Endothelial cell of umbilical vein (primary cell): ENCODE results near the gene PCGF3. TPM values are rescaled to one million over a fixed set of nuclear protein-coding genes. Genes with fewer than 3 reads are reported as not detected.

Source experiments
- BruUV-seq: library from RNA; stranded (reverse); fragments of 400-500 nt; replicated peaks from 2 replicates; lab custom pipeline; 2021; lab: Mats Ljungman, UMichigan
- CTCF ChIA-PET: fragments of 300-600, 350-600 bp; sonication (Branson Sonifier 250); formaldehyde crosslinking; loops from one replicate; lab custom pipeline; 2021; ENCODE audit warnings: antibody characterized with exemption, inconsistent platforms; lab: Charles Lee
- POLR2A ChIA-PET: fragments of 300-600, 350-600 bp; sonication (Branson Sonifier 250); formaldehyde crosslinking; loops from one replicate; lab custom pipeline; 2021; ENCODE audit warnings: antibody characterized with exemption, inconsistent platforms; lab: Charles Lee
- DNase-seq: peaks from one replicate; pipeline ENCODE4 v3.0.0-alpha.2; 2011; ENCODE audit warnings: low read depth, low spot score
- FAIRE-seq: peaks from 2 replicates; lab custom pipeline; 2011; peaks lifted over from hg19 to GRCh38; lab: Jason Lieb, UNC
- H2AFZ ChIP-seq: 2 replicates; pipeline ENCODE4 v1.6.0; 2012; ENCODE audit warnings: low read depth, low read length, control low read depth, inconsistent platforms
- H3K27ac ChIP-seq: 2 replicates; pipeline ENCODE4 v1.5.1; 2011; ENCODE audit warnings: low read depth, mild to moderate bottlenecking, control low read depth, low read length, moderate library complexity; ENCODE audit not compliant: insufficient read depth
- H3K27me3 ChIP-seq, 2 experiments: 2 replicates each; pipeline versions ENCODE4 v1.6.0 to v1.6.1; 2011; ENCODE audit warnings: low read length in 2 of 2, mixed read lengths in 1 of 2; ENCODE audit not compliant: control insufficient read depth in 2 of 2, insufficient read depth in 2 of 2
- H3K36me3 ChIP-seq, 2 experiments: 2 replicates in 1 of 2; 3 replicates in 1 of 2; pipeline ENCODE4 v1.5.1; 2011; ENCODE audit warnings: low read length in 2 of 2, mild to moderate bottlenecking in 1 of 2, moderate library complexity in 1 of 2; ENCODE audit not compliant: control insufficient read depth in 2 of 2, insufficient read depth in 2 of 2; ENCODE audit errors: extremely low read depth in 1 of 2
- H3K4me1 ChIP-seq: 3 replicates; pipeline ENCODE4 v1.5.1; 2011; ENCODE audit warnings: mild to moderate bottlenecking, low read length; ENCODE audit not compliant: control insufficient read depth, insufficient read depth; ENCODE audit errors: extremely low read depth
- H3K4me2 ChIP-seq: 2 replicates; pipeline ENCODE4 v1.6.1; 2011; ENCODE audit warnings: low read length, control low read depth, mixed read lengths; ENCODE audit not compliant: insufficient read depth
- H3K4me3 ChIP-seq, 3 experiments: fragments of 200-600 bp in 1 of 3; sonication (generic), shearing (Covaris generic) in 1 of 3; replicated peaks in 1 of 3; 2 replicates each; pipeline ENCODE4 v1.5.1; 2011 to 2016; ENCODE audit warnings: control low read depth in 3 of 3, low read length in 3 of 3, mild to moderate bottlenecking in 2 of 3, inconsistent platforms in 1 of 3, low read depth in 1 of 3, moderate library complexity in 1 of 3; ENCODE audit not compliant: insufficient read depth in 1 of 3
- H3K79me2 ChIP-seq: 2 replicates; pipeline ENCODE4 v1.6.0; 2012; ENCODE audit warnings: low read length, inconsistent platforms; ENCODE audit not compliant: control insufficient read depth, insufficient read depth
- H3K9ac ChIP-seq: replicated peaks from 2 replicates; pipeline ENCODE3; 2011; ENCODE audit warnings: low read length, control low read depth; ENCODE audit not compliant: insufficient read depth; ENCODE audit errors: extremely low read depth
- H3K9me1 ChIP-seq: replicated peaks from 3 replicates; pipeline ENCODE4 v1.6.0; 2011; ENCODE audit warnings: mild to moderate bottlenecking, low read length; ENCODE audit not compliant: control insufficient read depth, insufficient read depth; ENCODE audit errors: extremely low read depth
- H3K9me3 ChIP-seq: replicated peaks from 2 replicates; pipeline ENCODE4 v1.5.1; 2012; ENCODE audit warnings: low read length, inconsistent platforms; ENCODE audit not compliant: control insufficient read depth, insufficient read depth
- H4K20me1 ChIP-seq: replicated peaks from 2 replicates; pipeline ENCODE3; 2011; ENCODE audit warnings: mild to moderate bottlenecking, low read length; ENCODE audit not compliant: control insufficient read depth, insufficient read depth; ENCODE audit errors: extremely low read depth
- CTCF ChIP-seq, 2 donors: IDR thresholded peaks; 1 replicate in 1 of 2; 2 replicates in 1 of 2; pipeline ENCODE4 v1.5.1; 2011; ENCODE audit warnings: low read length in 2 of 2, mild to moderate bottlenecking in 2 of 2, moderate library complexity in 2 of 2, control low read depth in 1 of 2, inconsistent platforms in 1 of 2, low read depth in 1 of 2; ENCODE audit not compliant: insufficient read depth in 1 of 2; ENCODE audit errors: extremely low read depth in 1 of 2
- EZH2 ChIP-seq: IDR thresholded peaks from 2 replicates; pipeline ENCODE4 v1.6.1; 2012; ENCODE audit warnings: borderline replicate concordance, low read depth, mild to moderate bottlenecking, moderate library complexity, low read length, inconsistent platforms; ENCODE audit not compliant: severe bottlenecking
- FOS ChIP-seq: IDR thresholded peaks from 2 replicates; pipeline ENCODE4 v1.6.1; 2011; ENCODE audit warnings: mild to moderate bottlenecking, low read length, moderate library complexity, borderline replicate concordance; ENCODE audit not compliant: insufficient read depth
- GATA2 ChIP-seq: IDR thresholded peaks from 2 replicates; pipeline ENCODE4 v1.7.0; 2011; ENCODE audit warnings: low read depth, mild to moderate bottlenecking, moderate library complexity, mixed read lengths, low read length; ENCODE audit not compliant: insufficient read length, insufficient read depth
- JUN ChIP-seq: IDR thresholded peaks from 2 replicates; pipeline ENCODE4 v1.6.1; 2011; ENCODE audit warnings: borderline replicate concordance, low read depth; ENCODE audit not compliant: insufficient read length, insufficient read depth
- MYC ChIP-seq: IDR thresholded peaks from one replicate; pipeline ENCODE4 v1.6.1; 2011; ENCODE audit warnings: mild to moderate bottlenecking, low read depth, low read length
- POLR2A ChIP-seq: IDR thresholded peaks from 2 replicates; pipeline ENCODE4 v1.6.1; 2012; ENCODE audit warnings: low read depth, mild to moderate bottlenecking, control low read depth, low read length
- POLR2AphosphoS5 ChIP-seq: IDR thresholded peaks from 2 replicates; pipeline ENCODE4 v1.6.1; 2012; ENCODE audit warnings: low read depth, mild to moderate bottlenecking, control low read depth, low read length, moderate library complexity; ENCODE audit not compliant: insufficient read depth
- dilution Hi-C: fragments of 300-500 bp; cut with MboI; formaldehyde crosslinking; loops from one replicate; pipeline ENCODE4 v1.15.0; 2019; ENCODE audit warnings: low sequenced_read_pairs; ENCODE audit not compliant: extremely low pct_ligation_motif_present
- intact Hi-C: fragments of 100-400 bp; cut with micrococcal nuclease; formaldehyde crosslinking; loops from one replicate; pipeline ENCODE4 v1.10.0; 2022
- polyA plus RNA-seq, 4 experiments: library from polyadenylated mRNA; depleted of rRNA in 3 of 4; stranded (reverse) in 3 of 4; unstranded in 1 of 4; fragments of >200 nt; gene quantifications; 2 replicates each; pipeline versions ENCODE4 v1.2.1 to v1.2.3, GENCODE V29; 2011 to 2012; ENCODE audit warnings: missing spikeins in 1 of 4
- total RNA-seq: library from RNA; stranded (reverse); gene quantifications from 2 replicates; pipeline ENCODE4 v1.2.3, GENCODE V29; 2021

Gene PCGF3
- total and polyA plus RNA-seq, 2 donors (not counting 3 experiments of a cell fraction or from before 2014, with no cell fraction given) = 70.2 to 91.8 TPM

GRCh38 chr4:772776-773175 lies 67.1 kb downstream of the PCGF3 start:
- Histone ChIP-seq H3K27me3 (no peaks in the 10 kb centered on the region), H3K9me3 (no peaks in the 10 kb centered on the region), H4K20me1 (no peaks in the 10 kb centered on the region), H3K36me3 (peaks cover 19 to 32% of the 10 kb centered on the region in 2 experiments), H3K27ac (no peak overlapping the region), H3K9ac (no peak overlapping the region), H2AFZ (no peak overlapping the region), H3K9me1 (no peaks in the 10 kb centered on the region), H3K4me3 (no peak overlapping the region), H3K4me1 (no peaks in the 10 kb centered on the region), H3K4me2 (no peak overlapping the region), H3K79me2 (peaks cover 80% of the 10 kb centered on the region)
- FAIRE-seq (no peak), DNase-seq (no peak)
- BruUV-seq = no TSS peak
- intact Hi-C loops = no loop called here
- ChIA-PET CTCF (no interaction called here), POLR2A (interaction anchor here (0.9 to 1.3 kb wide), 2 partner anchors 9 to 14 kb away, joined by 3 to 4 read pairs; no protein-coding TSS in a partner anchor)
- TF ChIP-seq CTCF (IDR thresholded peaks at IDR 0.05; ENCODE audit: extremely low read depth in 1 of 2, insufficient read depth in 1 of 2, low read depth in 1 of 2, low read length in 2 of 2) = no peak
- TF ChIP-seq POLR2AphosphoS5 = no peak
- no peak for TF ChIP-seq EZH2
- TF ChIP-seq MYC = no peak
- no peak for TF ChIP-seq POLR2A
- no peak for TF ChIP-seq JUN
- no peak for TF ChIP-seq FOS
- TF ChIP-seq GATA2 = no peak
- dilution Hi-C loops = no loop called here
